ENCODE measurements around the gene AP1M1. TPM values are rescaled to one million over a fixed set of nuclear protein-coding genes. Genes with fewer than 3 reads are reported as not detected.

The AP1M1 gene
- total RNA-seq, 4 donors from 2014 or later: 92.8 to 144 (median 109) TPM

DNA sequence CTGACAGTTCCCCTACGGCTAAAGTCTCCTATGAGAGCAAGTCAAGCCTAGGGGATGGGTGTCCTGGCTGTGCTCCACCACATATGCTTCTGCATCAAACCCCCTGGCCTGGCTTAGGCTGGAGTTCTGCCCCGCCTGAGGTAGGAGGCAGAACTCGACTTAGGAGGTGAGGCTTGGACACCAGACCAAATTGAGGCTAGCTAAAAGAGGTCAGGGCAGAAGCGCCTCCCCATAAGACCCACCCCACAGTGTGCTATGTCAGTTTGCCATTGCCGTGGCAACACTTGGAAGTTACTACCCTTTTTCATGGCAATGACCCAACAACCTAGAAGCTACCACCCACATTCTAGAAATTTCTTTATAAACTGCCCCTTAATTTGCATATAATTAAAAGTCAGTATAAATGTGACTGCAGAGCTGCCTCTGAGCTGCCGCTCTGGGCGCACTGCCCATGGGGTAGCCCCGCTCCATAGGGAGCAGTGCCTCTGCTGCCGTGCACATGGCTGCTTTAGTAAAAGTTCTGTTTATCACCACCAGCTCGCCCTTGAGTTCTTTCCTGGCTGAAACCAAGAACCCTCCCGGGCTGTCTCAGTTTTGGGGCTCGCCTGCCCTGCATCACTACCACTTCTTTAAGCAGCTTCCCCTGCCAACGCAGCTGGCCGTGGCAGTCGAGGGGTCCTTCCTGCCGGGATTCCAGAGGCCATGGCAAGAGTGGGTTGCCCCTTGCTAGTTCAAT lies 20.2 kb downstream of the AP1M1 start:
- H3K4me1 ChIP-seq: peaks cover 0 to 16% (median 0%) of the 10 kb centered on the region in 4 donors
- H3K27me3 ChIP-seq: no peaks in the 10 kb centered on the region
- no peak overlapping the region for H3K27ac ChIP-seq
- no peak for TF ChIP-seq POLR2A (IDR thresholded peaks at IDR 0.05)
- TF ChIP-seq, protein P1, sequence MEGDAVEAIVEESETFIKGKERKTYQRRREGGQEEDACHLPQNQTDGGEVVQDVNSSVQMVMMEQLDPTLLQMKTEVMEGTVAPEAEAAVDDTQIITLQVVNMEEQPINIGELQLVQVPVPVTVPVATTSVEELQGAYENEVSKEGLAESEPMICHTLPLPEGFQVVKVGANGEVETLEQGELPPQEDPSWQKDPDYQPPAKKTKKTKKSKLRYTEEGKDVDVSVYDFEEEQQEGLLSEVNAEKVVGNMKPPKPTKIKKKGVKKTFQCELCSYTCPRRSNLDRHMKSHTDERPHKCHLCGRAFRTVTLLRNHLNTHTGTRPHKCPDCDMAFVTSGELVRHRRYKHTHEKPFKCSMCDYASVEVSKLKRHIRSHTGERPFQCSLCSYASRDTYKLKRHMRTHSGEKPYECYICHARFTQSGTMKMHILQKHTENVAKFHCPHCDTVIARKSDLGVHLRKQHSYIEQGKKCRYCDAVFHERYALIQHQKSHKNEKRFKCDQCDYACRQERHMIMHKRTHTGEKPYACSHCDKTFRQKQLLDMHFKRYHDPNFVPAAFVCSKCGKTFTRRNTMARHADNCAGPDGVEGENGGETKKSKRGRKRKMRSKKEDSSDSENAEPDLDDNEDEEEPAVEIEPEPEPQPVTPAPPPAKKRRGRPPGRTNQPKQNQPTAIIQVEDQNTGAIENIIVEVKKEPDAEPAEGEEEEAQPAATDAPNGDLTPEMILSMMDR (IDR thresholded peaks at IDR 0.05): no peak
- no peak for TF ChIP-seq EP300 (IDR thresholded peaks at IDR 0.05)
- peaks cover 0 to 92% (median 4%) of the 10 kb centered on the region in 3 donors for H3K36me3 ChIP-seq
- 82 to 86% methylated on average over 16 of the region's 16 CpGs for WGBS, 2 donors
- no peak for DNase-seq (ENCODE audit: low spot score in 2 of 2)
- H3K4me3 ChIP-seq: no peak overlapping the region
- H3K9me3 ChIP-seq: peaks cover 0 to 31% (median 11%) of the 10 kb centered on the region in 4 donors

DNA sequence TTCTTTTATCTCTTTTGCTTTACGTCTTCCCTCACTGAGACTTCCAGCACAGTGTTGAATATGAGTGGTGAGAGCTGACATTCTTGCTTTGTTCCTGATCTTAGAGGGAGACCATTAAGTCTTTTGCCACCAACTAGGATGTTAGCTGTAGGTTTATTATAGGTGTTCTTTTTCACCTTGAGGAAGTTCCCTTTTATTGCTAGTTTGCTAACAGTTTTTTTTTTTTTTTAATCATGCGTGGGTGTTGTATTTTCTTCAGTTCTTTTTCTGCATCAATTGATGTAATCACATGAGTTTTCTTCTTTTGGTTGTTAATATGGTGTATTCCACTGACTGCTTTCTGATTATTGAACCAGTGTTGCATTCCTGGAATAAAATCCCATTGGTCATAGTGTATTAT lies 21.1 kb downstream of the AP1M1 start:
- no peak overlapping the region for H3K4me3 ChIP-seq

DNA sequence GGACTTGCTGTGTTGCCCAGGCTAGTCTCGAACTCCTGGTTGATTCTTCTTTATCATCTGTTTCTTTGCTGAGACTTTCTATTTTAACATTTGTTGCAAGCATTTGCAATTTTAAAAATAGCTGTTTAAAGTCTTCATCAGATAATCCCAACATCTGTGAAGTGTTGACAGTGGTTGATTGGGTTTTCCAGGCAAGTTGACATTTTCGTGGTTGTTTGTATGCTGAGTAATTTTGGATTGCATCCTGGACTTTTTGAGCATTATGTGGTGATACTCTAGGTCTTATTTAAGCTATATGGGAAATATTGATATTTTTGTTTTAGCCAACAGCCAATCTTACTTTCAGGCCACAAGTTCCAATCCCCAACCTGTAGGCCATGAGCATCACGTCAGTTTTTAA lies 25.1 kb downstream of the AP1M1 start:
- no peak for TF ChIP-seq EP300 (IDR thresholded peaks at IDR 0.05)
- TF ChIP-seq, protein P1 (IDR thresholded peaks at IDR 0.05): no peak
- TF ChIP-seq POLR2A (IDR thresholded peaks at IDR 0.05): no peak
- Histone ChIP-seq H3K4me3 (no peak overlapping the region), H3K4me1 (peaks cover 0 to 1% (median 0%) of the 10 kb centered on the region in 4 donors), H3K36me3 (peaks cover 5 to 100% (median 27%) of the 10 kb centered on the region in 3 donors), H3K27ac (no peak overlapping the region), H3K9me3 (peaks cover 0 to 31% (median 11%) of the 10 kb centered on the region in 4 donors), H3K27me3 (no peaks in the 10 kb centered on the region)
- 91 to 95% methylated on average over 3 of the region's 3 CpGs for WGBS, 2 donors
- no peak for DNase-seq (ENCODE audit: low spot score in 2 of 2)

More for the DNA sequence above, 21.1 kb downstream of the AP1M1 start:
- TF ChIP-seq POLR2A (IDR thresholded peaks at IDR 0.05) (no peak), EP300 (IDR thresholded peaks at IDR 0.05) (no peak)
- TF ChIP-seq, protein P1 (IDR thresholded peaks at IDR 0.05): no peak
- peaks cover 4 to 95% (median 7%) of the 10 kb centered on the region in 3 donors for H3K36me3 ChIP-seq
- H3K9me3 ChIP-seq: peaks cover 0 to 31% (median 11%) of the 10 kb centered on the region in 4 donors
- peaks cover 0 to 16% (median 0%) of the 10 kb centered on the region in 4 donors for H3K4me1 ChIP-seq
- no peaks in the 10 kb centered on the region for H3K27me3 ChIP-seq
- no peak overlapping the region for H3K27ac ChIP-seq
- no peak for DNase-seq (ENCODE audit: low spot score in 2 of 2)
- WGBS, 2 donors: 94 to 96% methylated on average over 2 of the region's 2 CpGs

DNA sequence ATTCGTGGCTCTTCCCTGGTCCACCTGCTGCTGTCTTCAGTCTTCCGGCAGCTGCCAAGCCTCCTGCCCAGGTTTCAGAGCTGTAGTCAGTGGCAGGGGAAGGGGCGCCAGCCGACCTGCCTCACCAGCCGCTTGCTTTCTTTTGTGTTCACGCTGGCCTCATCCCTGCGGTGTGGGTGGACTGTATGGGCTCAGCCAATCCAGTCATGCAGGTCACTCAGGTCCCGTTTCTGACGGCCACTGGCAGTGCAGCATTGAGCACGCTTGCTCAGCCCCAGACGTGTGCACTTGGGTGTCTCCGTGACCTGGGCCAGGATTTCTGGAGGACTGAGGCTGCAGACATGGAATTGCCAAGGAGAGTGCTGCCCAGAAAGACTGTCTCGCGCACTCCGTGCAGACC lies 26.0 kb downstream of the AP1M1 start:
- Histone ChIP-seq H3K9me3 (peaks cover 0 to 31% (median 11%) of the 10 kb centered on the region in 4 donors), H3K4me1 (no peaks in the 10 kb centered on the region), H3K27me3 (no peaks in the 10 kb centered on the region), H3K27ac (no peak overlapping the region), H3K36me3 (peaks cover 7 to 100% (median 33%) of the 10 kb centered on the region in 3 donors), H3K4me3 (no peak overlapping the region)
- TF ChIP-seq, protein P1 (IDR thresholded peaks at IDR 0.05): no peak
- no peak for TF ChIP-seq POLR2A (IDR thresholded peaks at IDR 0.05)
- TF ChIP-seq EP300 (IDR thresholded peaks at IDR 0.05): no peak
- WGBS, 2 donors: 81 to 87% methylated on average over 15 of the region's 15 CpGs
- DNase-seq (ENCODE audit: low spot score in 2 of 2): peak in 1 of 2 donors; percentile 9

All from tibial nerve (tissue), 4 donors.